Measurements from ENCODE around the gene ZSWIM9.

The ZSWIM9 gene

DNA sequence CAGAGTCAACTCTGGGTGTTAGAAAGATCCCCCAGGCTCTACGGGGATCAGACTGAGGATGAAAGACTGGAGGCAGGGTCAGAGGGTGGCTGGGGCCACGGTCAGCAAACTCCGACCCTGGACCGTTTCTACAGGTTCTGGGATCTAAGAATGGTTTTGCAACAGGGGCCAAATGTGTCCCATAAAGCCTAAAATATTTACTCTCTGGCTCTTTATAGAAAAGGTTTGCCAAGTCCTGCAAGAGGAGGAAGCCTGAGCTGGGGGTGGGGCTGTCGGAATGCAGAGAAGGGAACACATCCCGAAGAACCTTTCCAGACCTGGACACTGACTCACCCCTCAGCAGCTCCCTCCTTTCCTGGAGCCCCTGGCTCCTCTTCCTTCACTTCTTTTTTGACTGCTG is 21.1 kb upstream of the ZSWIM9 start:
- TF ChIP-seq, protein P1, sequence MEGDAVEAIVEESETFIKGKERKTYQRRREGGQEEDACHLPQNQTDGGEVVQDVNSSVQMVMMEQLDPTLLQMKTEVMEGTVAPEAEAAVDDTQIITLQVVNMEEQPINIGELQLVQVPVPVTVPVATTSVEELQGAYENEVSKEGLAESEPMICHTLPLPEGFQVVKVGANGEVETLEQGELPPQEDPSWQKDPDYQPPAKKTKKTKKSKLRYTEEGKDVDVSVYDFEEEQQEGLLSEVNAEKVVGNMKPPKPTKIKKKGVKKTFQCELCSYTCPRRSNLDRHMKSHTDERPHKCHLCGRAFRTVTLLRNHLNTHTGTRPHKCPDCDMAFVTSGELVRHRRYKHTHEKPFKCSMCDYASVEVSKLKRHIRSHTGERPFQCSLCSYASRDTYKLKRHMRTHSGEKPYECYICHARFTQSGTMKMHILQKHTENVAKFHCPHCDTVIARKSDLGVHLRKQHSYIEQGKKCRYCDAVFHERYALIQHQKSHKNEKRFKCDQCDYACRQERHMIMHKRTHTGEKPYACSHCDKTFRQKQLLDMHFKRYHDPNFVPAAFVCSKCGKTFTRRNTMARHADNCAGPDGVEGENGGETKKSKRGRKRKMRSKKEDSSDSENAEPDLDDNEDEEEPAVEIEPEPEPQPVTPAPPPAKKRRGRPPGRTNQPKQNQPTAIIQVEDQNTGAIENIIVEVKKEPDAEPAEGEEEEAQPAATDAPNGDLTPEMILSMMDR (IDR thresholded peaks at IDR 0.05; ENCODE audit: borderline replicate concordance, insufficient read depth, low read depth, low read length): no peak
- H3K4me3 ChIP-seq (ENCODE audit: low read depth, low read length): no peak overlapping the region

GRCh38 chr19:48152551-48152950 is 17.9 kb upstream of the ZSWIM9 start:
- TF ChIP-seq, protein P1 (IDR thresholded peaks at IDR 0.05; ENCODE audit: borderline replicate concordance, insufficient read depth, low read depth, low read length): peak; percentile 63

GRCh38 chr19:48154003-48154402 is 16.5 kb upstream of the ZSWIM9 start:
- TF ChIP-seq, protein P1 (IDR thresholded peaks at IDR 0.05; ENCODE audit: borderline replicate concordance, insufficient read depth, low read depth, low read length): no peak
- H3K4me3 ChIP-seq (ENCODE audit: low read depth, low read length): no peak overlapping the region

More at GRCh38 chr19:48152551-48152950, 17.9 kb upstream of the ZSWIM9 start:
- H3K4me3 ChIP-seq (ENCODE audit: low read depth, low read length): no peak overlapping the region

DNA sequence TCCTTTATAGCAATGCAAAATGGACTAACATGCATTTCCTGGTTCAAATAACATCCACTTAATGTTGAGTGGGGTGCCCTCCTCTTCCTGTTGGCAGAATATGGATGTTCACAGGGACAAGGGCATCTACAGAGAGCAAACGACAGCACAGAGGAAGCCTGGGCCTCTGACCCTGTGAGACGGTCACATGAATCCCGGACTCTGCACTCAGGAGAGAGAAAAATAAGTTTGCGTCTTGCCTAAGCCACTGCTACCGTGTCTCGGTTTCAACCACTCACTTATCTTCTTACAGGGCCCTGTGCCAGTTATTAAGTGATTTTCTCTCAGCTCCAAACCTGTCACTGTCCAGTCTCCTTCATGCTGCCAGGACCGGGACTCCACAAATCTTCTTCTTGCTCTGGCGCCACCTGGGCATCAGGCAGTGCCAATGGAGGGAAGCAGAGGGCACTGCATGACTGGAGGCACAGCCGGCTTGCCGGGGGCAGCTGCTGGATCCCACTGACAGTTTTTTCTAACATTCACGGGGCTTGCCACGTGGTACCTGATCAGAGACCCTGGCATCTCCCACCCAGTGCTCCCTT is 12.2 kb upstream of the ZSWIM9 start:
- no peak overlapping the region for H3K4me3 ChIP-seq (ENCODE audit: low read depth, low read length)
- TF ChIP-seq, protein P1 (IDR thresholded peaks at IDR 0.05; ENCODE audit: borderline replicate concordance, insufficient read depth, low read depth, low read length): no peak

DNA sequence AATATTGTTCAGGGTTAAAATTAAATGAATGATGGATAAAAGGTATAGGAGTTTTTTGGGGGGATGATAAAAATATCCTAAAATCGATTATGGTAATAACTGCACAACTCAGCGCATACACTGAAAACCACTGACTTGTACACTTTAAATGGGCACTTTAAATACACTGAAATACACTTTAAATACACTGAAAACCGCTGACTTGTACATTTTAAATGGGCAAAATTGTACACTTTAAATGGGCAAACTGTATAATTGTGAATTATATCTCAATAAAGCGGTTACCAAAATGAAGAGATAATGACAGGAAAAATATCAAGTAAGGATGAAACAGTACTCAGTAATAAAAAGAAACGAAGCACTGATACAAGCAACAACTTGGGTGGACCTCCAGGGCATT is 1.8 kb upstream of the ZSWIM9 start:
- TF ChIP-seq, protein P1 (IDR thresholded peaks at IDR 0.05; ENCODE audit: borderline replicate concordance, insufficient read depth, low read depth, low read length): no peak
- no peak overlapping the region for H3K4me3 ChIP-seq (ENCODE audit: low read depth, low read length)

GRCh38 chr19:48169578-48169938 is 922 bp upstream of the ZSWIM9 start:
- H3K4me3 ChIP-seq (ENCODE audit: low read depth, low read length): peak overlapping the region; percentile 79
- TF ChIP-seq, protein P1 (IDR thresholded peaks at IDR 0.05; ENCODE audit: borderline replicate concordance, insufficient read depth, low read depth, low read length): no peak

DNA sequence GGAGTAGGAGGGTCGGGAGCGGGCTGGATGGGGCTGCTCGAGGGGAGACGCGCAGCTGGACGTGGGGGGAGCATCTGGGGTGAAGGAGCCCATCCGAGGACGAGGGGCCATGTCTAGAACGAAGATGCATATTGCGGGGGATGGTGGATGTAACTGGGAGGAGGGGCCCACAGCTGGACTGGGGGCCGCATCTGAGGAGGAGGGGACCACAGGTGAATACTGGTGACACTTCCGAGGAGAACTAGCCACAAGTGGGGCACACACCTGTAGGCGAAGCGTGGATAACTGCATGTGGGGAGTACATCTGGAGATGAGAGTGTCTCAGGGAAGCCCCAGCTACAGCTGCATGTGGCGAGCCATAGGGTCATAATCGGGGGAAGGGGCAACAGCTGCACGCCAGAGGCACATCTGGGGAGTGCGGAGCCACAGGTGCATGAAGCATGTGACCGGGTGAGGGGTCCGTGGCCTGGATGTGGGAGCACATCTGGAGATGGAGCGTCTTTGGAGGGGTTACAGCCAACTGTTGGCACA is 402 bp downstream of the ZSWIM9 start:
- TF ChIP-seq, protein P1 (IDR thresholded peaks at IDR 0.05; ENCODE audit: borderline replicate concordance, insufficient read depth, low read depth, low read length): no peak
- peak overlapping the region; percentile 79 for H3K4me3 ChIP-seq (ENCODE audit: low read depth, low read length)
